IMR-90 (cell line): Measurements from ENCODE around the gene CFAP221. TPM values are rescaled to one million over a fixed set of nuclear protein-coding genes. Genes with fewer than 3 reads are reported as not detected.

Experiments
- ATAC-seq: fragments of 200-7000 bp; cut with Tn5 transposase; 2 replicates; pipeline ENCODE4 v1.9.1; 2020; ENCODE audit warnings: low read depth, mild to moderate bottlenecking, moderate library complexity
- BruUV-seq: library from RNA; stranded (reverse); fragments of 400-500 nt; replicated peaks from 2 replicates; lab custom pipeline; 2021; lab: Mats Ljungman, UMichigan
- CTCF ChIA-PET: fragments of 300-600 bp; formaldehyde crosslinking; extraction: SDS; loops from one replicate; lab custom pipeline; 2021; ENCODE audit warnings: antibody characterized with exemption; lab: Yijun Ruan, JAX
- POLR2A ChIA-PET: fragments of 300-600 bp; sonication (Branson Sonifier 250); formaldehyde crosslinking; loops from one replicate; lab custom pipeline; 2022; ENCODE audit warnings: antibody characterized with exemption; ENCODE audit not compliant: unreplicated experiment; lab: Charles Lee
- DNase-seq: peaks from one replicate; pipeline ENCODE4 v3.0.0; 2013
- H2AFZ ChIP-seq: replicated peaks from 2 replicates; pipeline ENCODE3; 2013; ENCODE audit warnings: low read length, mild to moderate bottlenecking; ENCODE audit not compliant: poor library complexity
- H2AK5ac ChIP-seq: 2 replicates; pipeline ENCODE4 v1.6.1; 2013; ENCODE audit warnings: low read depth, low read length, inconsistent platforms
- H2AK9ac ChIP-seq: replicated peaks from 2 replicates; pipeline ENCODE3; 2013; ENCODE audit warnings: mild to moderate bottlenecking, low read depth, low read length, moderate library complexity; ENCODE audit not compliant: poor library complexity
- H2BK120ac ChIP-seq: 2 replicates; pipeline ENCODE4 v1.6.1; 2013; ENCODE audit warnings: low read depth, low read length, inconsistent platforms
- H2BK15ac ChIP-seq: 3 replicates; pipeline ENCODE4 v1.6.1; 2013; ENCODE audit warnings: low read depth, low read length, inconsistent platforms
- H2BK20ac ChIP-seq: 2 replicates; pipeline ENCODE4 v1.6.1; 2013; ENCODE audit warnings: low read depth, mild to moderate bottlenecking, inconsistent platforms, low read length, moderate library complexity
- H2BK5ac ChIP-seq: 2 replicates; pipeline ENCODE4 v1.6.1; 2013; ENCODE audit warnings: mild to moderate bottlenecking, low read depth, low read length, inconsistent platforms; ENCODE audit not compliant: poor library complexity, severe bottlenecking
- H3K14ac ChIP-seq: replicated peaks from 2 replicates; pipeline ENCODE4 v1.6.1; 2013; ENCODE audit warnings: low read depth, low read length, inconsistent platforms
- H3K18ac ChIP-seq: 2 replicates; pipeline ENCODE4 v1.6.1; 2013; ENCODE audit warnings: low read depth, low read length, control low read depth
- H3K23ac ChIP-seq: 2 replicates; pipeline ENCODE4 v1.6.1; 2013; ENCODE audit warnings: low read depth, low read length, inconsistent platforms
- H3K27ac ChIP-seq: 2 replicates; pipeline ENCODE4 v1.5.1; 2013; ENCODE audit warnings: mild to moderate bottlenecking, control low read depth, low read length; ENCODE audit not compliant: insufficient read depth
- H3K27me3 ChIP-seq: 2 replicates; pipeline ENCODE4 v1.6.1; 2013; ENCODE audit warnings: low read length; ENCODE audit not compliant: control insufficient read depth, insufficient read depth
- H3K36me3 ChIP-seq: 2 replicates; pipeline ENCODE4 v1.6.1; 2013; ENCODE audit warnings: low read length, mixed read lengths; ENCODE audit not compliant: control insufficient read depth, insufficient read depth
- H3K4ac ChIP-seq: 2 replicates; pipeline ENCODE4 v1.6.1; 2013; ENCODE audit warnings: low read depth, low read length, inconsistent platforms
- H3K4me1 ChIP-seq: 2 replicates; pipeline ENCODE4 v1.6.1; 2013; ENCODE audit warnings: low read length, mixed read lengths; ENCODE audit not compliant: control insufficient read depth, insufficient read depth
- H3K4me2 ChIP-seq: 2 replicates; pipeline ENCODE4 v1.6.1; 2013; ENCODE audit warnings: low read depth, mild to moderate bottlenecking, control low read depth, low read length, moderate library complexity
- H3K4me3 ChIP-seq: 2 replicates; pipeline ENCODE4 v1.5.1; 2013; ENCODE audit warnings: low read depth, mild to moderate bottlenecking, control low read depth, low read length, moderate library complexity; ENCODE audit not compliant: insufficient read depth
- H3K56ac ChIP-seq: 2 replicates; pipeline ENCODE4 v1.6.1; 2013; ENCODE audit warnings: low read length, inconsistent platforms; ENCODE audit not compliant: insufficient read depth; ENCODE audit errors: extremely low read depth
- H3K79me1 ChIP-seq, 2 experiments: 2 replicates each; pipeline ENCODE4 v1.6.1; 2013; ENCODE audit warnings: low read length in 2 of 2, inconsistent platforms in 1 of 2, low read depth in 1 of 2
- H3K9ac ChIP-seq: 2 replicates; pipeline ENCODE4 v1.6.1; 2013; ENCODE audit warnings: low read depth, low read length, control low read depth
- H3K9me1 ChIP-seq: 2 replicates; pipeline ENCODE4 v1.6.1; 2013; ENCODE audit warnings: low read length, inconsistent platforms; ENCODE audit not compliant: insufficient read depth
- H3K9me3 ChIP-seq: 2 replicates; pipeline ENCODE4 v1.6.1; 2013; ENCODE audit warnings: low read length; ENCODE audit not compliant: control insufficient read depth, insufficient read depth
- H4K20me1 ChIP-seq: 2 replicates; pipeline ENCODE4 v1.6.1; 2013; ENCODE audit warnings: low read length, inconsistent platforms; ENCODE audit not compliant: insufficient read depth
- H4K5ac ChIP-seq: 2 replicates; pipeline ENCODE4 v1.6.1; 2013; ENCODE audit warnings: mild to moderate bottlenecking, low read depth, low read length, control low read depth
- H4K8ac ChIP-seq, 2 experiments: 2 replicates each; pipeline ENCODE4 v1.6.1; 2013; ENCODE audit warnings: low read depth in 2 of 2, low read length in 2 of 2, control low read depth in 1 of 2, inconsistent platforms in 1 of 2
- H4K91ac ChIP-seq: 2 replicates; pipeline ENCODE4 v1.6.1; 2013; ENCODE audit warnings: low read depth, low read length, inconsistent platforms; ENCODE audit not compliant: insufficient read depth
- BHLHE40 ChIP-seq: fragments of 150-350 bp; IDR thresholded peaks from 2 replicates; pipeline ENCODE4 v1.6.1; 2016; ENCODE audit warnings: mild to moderate bottlenecking, low read depth, low read length
- CEBPB ChIP-seq: IDR thresholded peaks from 2 replicates; pipeline ENCODE4 v1.6.1; 2012; ENCODE audit warnings: low read depth, low read length, improper control_type of control experiment
- CHD1 ChIP-seq: IDR thresholded peaks from 2 replicates; pipeline ENCODE4 v1.6.1; 2012; ENCODE audit warnings: low read depth, low read length, improper control_type of control experiment
- ELK1 ChIP-seq: fragments of 150-350 bp; IDR thresholded peaks from 2 replicates; pipeline ENCODE4 v1.6.1; 2016; ENCODE audit warnings: low read depth, mild to moderate bottlenecking, low read length, moderate library complexity, borderline replicate concordance
- FOS ChIP-seq: fragments of 150-350 bp; IDR thresholded peaks from 2 replicates; pipeline ENCODE4 v1.6.1; 2016; ENCODE audit warnings: low read depth, low read length
- MAFK ChIP-seq: IDR thresholded peaks from 2 replicates; pipeline ENCODE4 v1.6.1; 2012; ENCODE audit warnings: low read depth, low read length, improper control_type of control experiment
- MAZ ChIP-seq: IDR thresholded peaks from 2 replicates; pipeline ENCODE4 v1.6.1; 2012; ENCODE audit warnings: low read depth, mild to moderate bottlenecking, low read length, improper control_type of control experiment, moderate library complexity, borderline replicate concordance
- MXI1 ChIP-seq: IDR thresholded peaks from 2 replicates; pipeline ENCODE4 v1.6.1; 2012; ENCODE audit warnings: low read depth, mild to moderate bottlenecking, low read length, moderate library complexity, borderline replicate concordance
- NFE2L2 ChIP-seq: fragments of 150-350 bp; IDR thresholded peaks from 2 replicates; pipeline ENCODE4 v1.6.1; 2016; ENCODE audit warnings: low read depth, mild to moderate bottlenecking, low read length
- POLR2A ChIP-seq: IDR thresholded peaks from 2 replicates; pipeline ENCODE4 v1.6.1; 2012; ENCODE audit warnings: mild to moderate bottlenecking, low read depth, low read length
- RAD21 ChIP-seq: IDR thresholded peaks from 2 replicates; pipeline ENCODE4 v1.6.1; 2012; ENCODE audit warnings: low read length, improper control_type of control experiment
- RCOR1 ChIP-seq: IDR thresholded peaks from 2 replicates; pipeline ENCODE4 v1.6.1; 2012; ENCODE audit warnings: mild to moderate bottlenecking, low read length, improper control_type of control experiment; ENCODE audit not compliant: insufficient replicate concordance
- RFX5 ChIP-seq: IDR thresholded peaks from 2 replicates; pipeline ENCODE4 v1.8.0; 2012; ENCODE audit warnings: low read depth, mild to moderate bottlenecking, low read length, moderate library complexity
- SMC3 ChIP-seq: fragments of 150-350 bp; IDR thresholded peaks from 2 replicates; pipeline ENCODE4 v1.6.1; 2016; ENCODE audit warnings: low read depth, mild to moderate bottlenecking, antibody characterized with exemption, low read length, moderate library complexity
- WGBS, 2 experiments: methylation state at CpG; one replicate each; pipeline versions ENCODE4 v1.1.5 to v1.1.7; 2013; ENCODE audit warnings: missing lambda C conversion rate in 2 of 2; ENCODE audit not compliant: insufficient read length in 1 of 2; ENCODE audit errors: extremely low coverage in 2 of 2; 5-methylcytosine and 5-hydroxymethylcytosine counted together
- dilution Hi-C: fragments of 300-500 bp; cut with HindIII; formaldehyde crosslinking; loops from one replicate; pipeline ENCODE4 v1.14.3; 2018; ENCODE audit warnings: low sequenced_read_pairs; ENCODE audit not compliant: unreplicated experiment
- in situ Hi-C: fragments of 300-500 bp; cut with MboI; formaldehyde crosslinking; loops from 3 replicates; pipeline ENCODE4 v1.14.3; 2019; ENCODE audit warnings: low sequenced_read_pairs, inconsistent platforms, mixed read lengths
- intact Hi-C: fragments of 100-400 bp; cut with micrococcal nuclease; formaldehyde crosslinking; loops from 2 replicates; pipeline ENCODE4 v1.10.0; 2022
- polyA plus RNA-seq, 3 experiments: library from polyadenylated mRNA; depleted of rRNA; stranded (reverse); fragments of >200 nt; gene quantifications; 2 replicates each; pipeline ENCODE4 v1.2.3, GENCODE V29; 2012; ENCODE audit warnings: low replicate concordance in 1 of 3
- total RNA-seq: library from RNA; depleted of rRNA; stranded (reverse); fragments of >200 nt; gene quantifications from 2 replicates; pipeline ENCODE4 v1.2.3, GENCODE V29; 2012
- TF ChIP-seq, protein P1 (sequence below): conservative IDR thresholded peaks from 2 replicates; pipeline ENCODE4 v1.5.1; 2012; ENCODE audit warnings: mild to moderate bottlenecking, low read depth, low read length, improper control_type of control experiment
- TF ChIP-seq, protein P2 (sequence below): fragments of 150-350 bp; IDR thresholded peaks from 2 replicates; pipeline ENCODE4 v1.6.1; 2017; ENCODE audit warnings: mild to moderate bottlenecking, antibody characterized with exemption, low read length, low read depth

The CFAP221 gene
- total and polyA plus RNA-seq, 2 of the 4 experiments (the other 2 are of a cell fraction): not detected

- no peak overlapping the region for H4K5ac ChIP-seq
- H3K9ac ChIP-seq: peak overlapping the region; percentile 59
- H3K4me1 ChIP-seq: peaks cover 5% of the 10 kb centered on the region; the same call in 1 of the 2 replicates
- H3K23ac ChIP-seq: peak overlapping the region; percentile 52; the same call in 1 of the 2 replicates
- peak overlapping the region; percentile 90 for H3K4me2 ChIP-seq
- ATAC-seq (no peak), DNase-seq (no peak)
- no peak overlapping the region for H2AK5ac ChIP-seq
- peak overlapping the region; percentile 74 for H3K4me3 ChIP-seq
- no peak overlapping the region for H2BK20ac ChIP-seq
- peak overlapping the region; percentile 17; the same call in 1 of the 2 replicates for H4K91ac ChIP-seq
- in situ Hi-C loops (no loop called here), dilution Hi-C loops (no loop called here), intact Hi-C loops (no loop called here)
- WGBS, 2 experiments: 0% methylated on average over 2 of the region's 9 CpGs; no CpG with 5 or more reads in 1 of the 2 experiments
- peak overlapping the region; percentile 57 for H3K4ac ChIP-seq
- peak overlapping the region; percentile 73 to 89; a peak in 3 of 4 replicates for H4K8ac ChIP-seq
- peak overlapping the region; percentile 81 for H3K14ac ChIP-seq
- peak overlapping the region; percentile 48; the same call in 1 of the 2 replicates for H3K56ac ChIP-seq
- H2BK120ac ChIP-seq: no peak overlapping the region
- peaks cover 3% of the 10 kb centered on the region; the same call in 1 of the 2 replicates for H3K36me3 ChIP-seq
- H3K27me3 ChIP-seq: peaks cover 12% of the 10 kb centered on the region
- H2AK9ac ChIP-seq: no peak overlapping the region
- H3K18ac ChIP-seq: peak overlapping the region; percentile 10; the same call in 1 of the 2 replicates
- peaks cover 12 to 23% of the 10 kb centered on the region in 2 experiments; a peak in 3 of 4 replicates for H3K79me1 ChIP-seq
- H2BK15ac ChIP-seq: no peak overlapping the region
- ChIA-PET POLR2A (no interaction called here), CTCF (no interaction called here)
- H2BK5ac ChIP-seq: no peak overlapping the region
- H2AFZ ChIP-seq: peak overlapping the region; percentile 96
- TF ChIP-seq MAFK (no peak), MXI1 (no peak), RAD21 (no peak), NFE2L2 (no peak), RCOR1 (no peak), CHD1 (no peak), ELK1 (no peak), CEBPB (no peak), FOS (no peak), MAZ (no peak), RFX5 (no peak), POLR2A (no peak), SMC3 (no peak), BHLHE40 (no peak)
- TF ChIP-seq, protein P1, sequence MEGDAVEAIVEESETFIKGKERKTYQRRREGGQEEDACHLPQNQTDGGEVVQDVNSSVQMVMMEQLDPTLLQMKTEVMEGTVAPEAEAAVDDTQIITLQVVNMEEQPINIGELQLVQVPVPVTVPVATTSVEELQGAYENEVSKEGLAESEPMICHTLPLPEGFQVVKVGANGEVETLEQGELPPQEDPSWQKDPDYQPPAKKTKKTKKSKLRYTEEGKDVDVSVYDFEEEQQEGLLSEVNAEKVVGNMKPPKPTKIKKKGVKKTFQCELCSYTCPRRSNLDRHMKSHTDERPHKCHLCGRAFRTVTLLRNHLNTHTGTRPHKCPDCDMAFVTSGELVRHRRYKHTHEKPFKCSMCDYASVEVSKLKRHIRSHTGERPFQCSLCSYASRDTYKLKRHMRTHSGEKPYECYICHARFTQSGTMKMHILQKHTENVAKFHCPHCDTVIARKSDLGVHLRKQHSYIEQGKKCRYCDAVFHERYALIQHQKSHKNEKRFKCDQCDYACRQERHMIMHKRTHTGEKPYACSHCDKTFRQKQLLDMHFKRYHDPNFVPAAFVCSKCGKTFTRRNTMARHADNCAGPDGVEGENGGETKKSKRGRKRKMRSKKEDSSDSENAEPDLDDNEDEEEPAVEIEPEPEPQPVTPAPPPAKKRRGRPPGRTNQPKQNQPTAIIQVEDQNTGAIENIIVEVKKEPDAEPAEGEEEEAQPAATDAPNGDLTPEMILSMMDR: no peak
- TF ChIP-seq, protein P2, sequence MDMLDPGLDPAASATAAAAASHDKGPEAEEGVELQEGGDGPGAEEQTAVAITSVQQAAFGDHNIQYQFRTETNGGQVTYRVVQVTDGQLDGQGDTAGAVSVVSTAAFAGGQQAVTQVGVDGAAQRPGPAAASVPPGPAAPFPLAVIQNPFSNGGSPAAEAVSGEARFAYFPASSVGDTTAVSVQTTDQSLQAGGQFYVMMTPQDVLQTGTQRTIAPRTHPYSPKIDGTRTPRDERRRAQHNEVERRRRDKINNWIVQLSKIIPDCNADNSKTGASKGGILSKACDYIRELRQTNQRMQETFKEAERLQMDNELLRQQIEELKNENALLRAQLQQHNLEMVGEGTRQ: no peak
- BruUV-seq: no TSS peak
- peak overlapping the region; percentile 28; the same call in 1 of the 2 replicates for H3K27ac ChIP-seq
- H3K9me1 ChIP-seq: peaks cover 4% of the 10 kb centered on the region; the same call in 1 of the 2 replicates
- H3K9me3 ChIP-seq: no peaks in the 10 kb centered on the region
- H4K20me1 ChIP-seq: no peaks in the 10 kb centered on the region
Measured at GRCh38 chr2:119679526-119679837, 135.2 kb downstream of the CFAP221 start.
